ENCODE data around the gene LCN9.

DNA sequence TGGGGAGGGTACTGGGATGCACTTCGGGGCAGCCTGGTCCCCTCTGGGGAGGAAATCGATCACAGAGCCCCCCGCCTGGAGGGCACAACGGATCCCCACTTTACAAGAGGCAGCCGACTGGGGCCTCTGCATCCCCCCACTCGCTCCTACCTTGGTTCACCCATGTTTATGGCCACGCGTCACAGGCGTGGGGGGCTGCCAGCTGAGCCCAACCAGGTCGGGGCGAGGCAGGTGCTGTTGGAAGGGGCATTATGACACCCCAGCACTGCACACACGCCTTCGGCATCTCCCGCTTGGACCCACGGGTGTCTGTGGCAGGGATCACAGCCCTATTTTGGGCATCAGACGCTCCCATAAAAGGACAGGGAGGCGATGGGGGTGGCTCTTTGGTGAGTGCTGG lies 21.6 kb downstream of the LCN9 start:
- TF ChIP-seq, protein P1, sequence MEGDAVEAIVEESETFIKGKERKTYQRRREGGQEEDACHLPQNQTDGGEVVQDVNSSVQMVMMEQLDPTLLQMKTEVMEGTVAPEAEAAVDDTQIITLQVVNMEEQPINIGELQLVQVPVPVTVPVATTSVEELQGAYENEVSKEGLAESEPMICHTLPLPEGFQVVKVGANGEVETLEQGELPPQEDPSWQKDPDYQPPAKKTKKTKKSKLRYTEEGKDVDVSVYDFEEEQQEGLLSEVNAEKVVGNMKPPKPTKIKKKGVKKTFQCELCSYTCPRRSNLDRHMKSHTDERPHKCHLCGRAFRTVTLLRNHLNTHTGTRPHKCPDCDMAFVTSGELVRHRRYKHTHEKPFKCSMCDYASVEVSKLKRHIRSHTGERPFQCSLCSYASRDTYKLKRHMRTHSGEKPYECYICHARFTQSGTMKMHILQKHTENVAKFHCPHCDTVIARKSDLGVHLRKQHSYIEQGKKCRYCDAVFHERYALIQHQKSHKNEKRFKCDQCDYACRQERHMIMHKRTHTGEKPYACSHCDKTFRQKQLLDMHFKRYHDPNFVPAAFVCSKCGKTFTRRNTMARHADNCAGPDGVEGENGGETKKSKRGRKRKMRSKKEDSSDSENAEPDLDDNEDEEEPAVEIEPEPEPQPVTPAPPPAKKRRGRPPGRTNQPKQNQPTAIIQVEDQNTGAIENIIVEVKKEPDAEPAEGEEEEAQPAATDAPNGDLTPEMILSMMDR (IDR thresholded peaks at IDR 0.05), result no peak
- no peak for TF ChIP-seq POLR2A (IDR thresholded peaks at IDR 0.05)

Measured in thyroid gland (tissue), 4 donors.